Neural progenitor cell (in vitro differentiated cells): Measurements from ENCODE around the gene LYZ.

Experiments used
- CTCF ChIP-seq: fragments of 200-600 bp; sonication (generic); IDR thresholded peaks from 2 replicates; pipeline ENCODE4 v1.5.1; 2017; ENCODE audit warnings: antibody characterized with exemption, mild to moderate bottlenecking
- EZH2 ChIP-seq: fragments of 200-600 bp; sonication (generic); IDR thresholded peaks from 2 replicates; pipeline ENCODE4 v1.6.1; 2017; ENCODE audit warnings: antibody characterized with exemption, mild to moderate bottlenecking, moderate library complexity

GRCh38 chr12:69298947-69299346 is 49.2 kb upstream of the LYZ start:
- no peak for TF ChIP-seq CTCF
- no peak for TF ChIP-seq EZH2
